GM23338 (cell line): ENCODE data around the gene TLE3. TPM values are rescaled to one million over a fixed set of nuclear protein-coding genes. Genes with fewer than 3 reads are reported as not detected.

ENCODE experiments used
- ATAC-seq: fragments of 200-7000 bp; cut with Tn5 transposase; 3 replicates; pipeline ENCODE4 v1.9.1; 2020
- DNase-seq: peaks from one replicate; pipeline ENCODE4 v3.0.0-alpha.2; 2015; ENCODE audit warnings: low spot score
- H2AFZ ChIP-seq: fragments of 200-600 bp; sonication (generic); 2 replicates; pipeline ENCODE4 v1.8.0; 2016; ENCODE audit warnings: antibody characterized with exemption, mild to moderate bottlenecking, moderate library complexity
- H3F3A ChIP-seq: fragments of 200-600 bp; sonication (generic); replicated peaks from 2 replicates; pipeline ENCODE4 v1.8.0; 2017; ENCODE audit warnings: antibody characterized with exemption, mixed run types, low read depth
- H3K27ac ChIP-seq: fragments of 200-600 bp; sonication (generic); 2 replicates; pipeline ENCODE4 v1.6.1; 2016; ENCODE audit warnings: low read depth
- H3K27me3 ChIP-seq: fragments of 200-600 bp; sonication (generic); 2 replicates; pipeline ENCODE4 v1.8.0; 2016; ENCODE audit warnings: mild to moderate bottlenecking, mixed run types, moderate library complexity; ENCODE audit not compliant: insufficient read depth
- H3K36me3 ChIP-seq: fragments of 200-600 bp; sonication (generic); 2 replicates; pipeline ENCODE4 v1.8.0; 2016; ENCODE audit warnings: mild to moderate bottlenecking; ENCODE audit not compliant: insufficient read depth
- H3K4me1 ChIP-seq: fragments of 200-600 bp; sonication (generic); 2 replicates; pipeline ENCODE4 v1.8.0; 2016; ENCODE audit warnings: mild to moderate bottlenecking, moderate library complexity; ENCODE audit not compliant: insufficient read depth
- H3K4me2 ChIP-seq: fragments of 200-600 bp; sonication (generic); 2 replicates; pipeline ENCODE4 v1.7.1; 2017; ENCODE audit warnings: mixed run types
- H3K4me3 ChIP-seq: fragments of 200-600 bp; sonication (generic); 2 replicates; pipeline ENCODE4 v1.6.1; 2016; ENCODE audit warnings: mixed run types
- H3K79me2 ChIP-seq: fragments of 200-600 bp; sonication (generic); replicated peaks from 2 replicates; pipeline ENCODE4 v1.8.0; 2017; ENCODE audit warnings: mild to moderate bottlenecking; ENCODE audit not compliant: insufficient read depth
- H3K9me2 ChIP-seq: fragments of 200-600 bp; sonication (generic); 2 replicates; pipeline ENCODE4 v1.8.0; 2017; ENCODE audit not compliant: insufficient read depth
- H4K20me1 ChIP-seq: fragments of 200-600 bp; sonication (generic); replicated peaks from 2 replicates; pipeline ENCODE4 v1.8.0; 2017; ENCODE audit warnings: mild to moderate bottlenecking; ENCODE audit not compliant: insufficient read depth
- H3K27ac Mint-ChIP-seq: 2 replicates; pipeline ENCODE4 v1.8.0; 2020; ENCODE audit warnings: inconsistent platforms, mild to moderate bottlenecking, moderate library complexity, mixed read lengths
- H3K27me3 Mint-ChIP-seq: 3 replicates; pipeline ENCODE4 v1.8.0; 2022; ENCODE audit warnings: low read depth, mild to moderate bottlenecking, moderate library complexity, mixed read lengths, inconsistent platforms; ENCODE audit not compliant: insufficient read depth, poor library complexity
- H3K36me3 Mint-ChIP-seq: 3 replicates; pipeline ENCODE4 v1.8.0; 2021; ENCODE audit warnings: low read depth, mild to moderate bottlenecking, inconsistent platforms, moderate library complexity, mixed read lengths
- H3K4me1 Mint-ChIP-seq: 3 replicates; pipeline ENCODE4 v1.8.0; 2020; ENCODE audit warnings: mild to moderate bottlenecking, inconsistent platforms, mixed read lengths
- H3K4me3 Mint-ChIP-seq: 3 replicates; pipeline ENCODE4 v1.8.0; 2021; ENCODE audit warnings: moderate library complexity, mild to moderate bottlenecking, inconsistent platforms, mixed read lengths
- H3K9me3 Mint-ChIP-seq: 3 replicates; pipeline ENCODE4 v1.8.0; 2020; ENCODE audit warnings: moderate library complexity, mild to moderate bottlenecking, inconsistent platforms, mixed read lengths
- CREB1 ChIP-seq: fragments of 250-450 bp; sonication (Bioruptor Pico); IDR thresholded peaks from 2 replicates; pipeline ENCODE4 v1.5.0; 2020; ENCODE audit warnings: low read depth, mild to moderate bottlenecking, moderate library complexity
- CTCF ChIP-seq, 2 experiments: fragments of 200-600 bp in 1 of 2; sonication (generic) in 1 of 2; conservative IDR thresholded peaks; 2 replicates each; pipeline versions ENCODE4 v1.5.1 to v1.6.1; 2016 to 2017; ENCODE audit warnings: antibody characterized with exemption in 2 of 2, low read depth in 2 of 2, mild to moderate bottlenecking in 2 of 2, moderate library complexity in 1 of 2
- ETS1 ChIP-seq: IDR thresholded peaks from 2 replicates; pipeline ENCODE4 v1.6.1; 2016; ENCODE audit warnings: antibody characterized with exemption
- EZH2 ChIP-seq: fragments of 200-600 bp; sonication (generic); IDR thresholded peaks from one replicate; pipeline ENCODE4 v1.8.0; 2017; ENCODE audit warnings: antibody characterized with exemption, mild to moderate bottlenecking, low read depth; ENCODE audit not compliant: unreplicated experiment
- EZH2phosphoT487 ChIP-seq: fragments of 200-600 bp; sonication (generic); IDR thresholded peaks from one replicate; pipeline ENCODE4 v1.8.1; 2018; ENCODE audit warnings: antibody characterized with exemption; ENCODE audit not compliant: unreplicated experiment
- JUNB ChIP-seq: IDR thresholded peaks from one replicate; pipeline ENCODE4 v1.6.1; 2016; ENCODE audit warnings: antibody characterized with exemption; ENCODE audit not compliant: unreplicated experiment
- NANOG ChIP-seq: IDR thresholded peaks from 2 replicates; pipeline ENCODE4 v1.6.1; 2016; ENCODE audit warnings: antibody characterized with exemption, borderline replicate concordance
- POLR2AphosphoS5 ChIP-seq: IDR thresholded peaks from 2 replicates; pipeline ENCODE4 v1.6.1; 2016; ENCODE audit warnings: antibody characterized with exemption, low read depth
- REST ChIP-seq: IDR thresholded peaks from one replicate; pipeline ENCODE4 v1.6.1; 2018; ENCODE audit warnings: antibody characterized with exemption; ENCODE audit not compliant: unreplicated experiment
- STAT1 ChIP-seq: IDR thresholded peaks from one replicate; pipeline ENCODE4 v1.6.1; 2016; ENCODE audit warnings: antibody characterized with exemption; ENCODE audit not compliant: unreplicated experiment
- ZNF114 ChIP-seq: fragments of 250-450 bp; sonication (Bioruptor Pico); IDR thresholded peaks from 2 replicates; pipeline ENCODE4 v1.5.0; 2020; ENCODE audit warnings: mild to moderate bottlenecking, moderate library complexity
- ZNF331 ChIP-seq: fragments of 250-450 bp; sonication (Bioruptor Pico); IDR thresholded peaks from 2 replicates; pipeline ENCODE4 v1.5.0; 2020; ENCODE audit warnings: low read depth, mild to moderate bottlenecking, moderate library complexity
- polyA plus RNA-seq: library from polyadenylated mRNA; unstranded; fragments of >200 nt; fragmentation: Nextera tagmentation; extraction: Ambion mirVana; gene quantifications from 2 replicates; pipeline ENCODE4 v1.2.1, GENCODE V29; 2016
- total RNA-seq: library from RNA; depleted of rRNA; stranded (reverse); fragments of >200 nt; shearing (Covaris generic); gene quantifications from 2 replicates; pipeline ENCODE4 v1.2.3, GENCODE V29; 2014
- TF ChIP-seq, protein P1 (sequence below): fragments of 250-450 bp; sonication (Bioruptor Pico); IDR thresholded peaks from 2 replicates; pipeline ENCODE4 v1.5.0; 2020; ENCODE audit warnings: mild to moderate bottlenecking, moderate library complexity

Gene TLE3
- total and polyA plus RNA-seq, 2 experiments from 2014 or later, result 10.4 to 79.5 TPM

- H3K4me1 ChIP-seq, result peaks cover 13% of the 10 kb centered on the region; the same call in 1 of the 2 replicates
- H3K4me2 ChIP-seq, result no peak overlapping the region
- TF ChIP-seq ZNF331, result no peak
- no peak for TF ChIP-seq EZH2phosphoT487
- no peak for TF ChIP-seq ETS1
- TF ChIP-seq STAT1, result no peak
- TF ChIP-seq JUNB, result no peak
- no peak for TF ChIP-seq NANOG
- TF ChIP-seq ZNF114 (CRISPR knock-in tag), result no peak
- no peak for TF ChIP-seq POLR2AphosphoS5
- no peak for TF ChIP-seq CREB1 (CRISPR knock-in tag)
- TF ChIP-seq REST, result no peak
- TF ChIP-seq CTCF (conservative IDR thresholded peaks at IDR 0.05; ENCODE audit: low read depth in 2 of 2), result no peak
- TF ChIP-seq, protein P1, sequence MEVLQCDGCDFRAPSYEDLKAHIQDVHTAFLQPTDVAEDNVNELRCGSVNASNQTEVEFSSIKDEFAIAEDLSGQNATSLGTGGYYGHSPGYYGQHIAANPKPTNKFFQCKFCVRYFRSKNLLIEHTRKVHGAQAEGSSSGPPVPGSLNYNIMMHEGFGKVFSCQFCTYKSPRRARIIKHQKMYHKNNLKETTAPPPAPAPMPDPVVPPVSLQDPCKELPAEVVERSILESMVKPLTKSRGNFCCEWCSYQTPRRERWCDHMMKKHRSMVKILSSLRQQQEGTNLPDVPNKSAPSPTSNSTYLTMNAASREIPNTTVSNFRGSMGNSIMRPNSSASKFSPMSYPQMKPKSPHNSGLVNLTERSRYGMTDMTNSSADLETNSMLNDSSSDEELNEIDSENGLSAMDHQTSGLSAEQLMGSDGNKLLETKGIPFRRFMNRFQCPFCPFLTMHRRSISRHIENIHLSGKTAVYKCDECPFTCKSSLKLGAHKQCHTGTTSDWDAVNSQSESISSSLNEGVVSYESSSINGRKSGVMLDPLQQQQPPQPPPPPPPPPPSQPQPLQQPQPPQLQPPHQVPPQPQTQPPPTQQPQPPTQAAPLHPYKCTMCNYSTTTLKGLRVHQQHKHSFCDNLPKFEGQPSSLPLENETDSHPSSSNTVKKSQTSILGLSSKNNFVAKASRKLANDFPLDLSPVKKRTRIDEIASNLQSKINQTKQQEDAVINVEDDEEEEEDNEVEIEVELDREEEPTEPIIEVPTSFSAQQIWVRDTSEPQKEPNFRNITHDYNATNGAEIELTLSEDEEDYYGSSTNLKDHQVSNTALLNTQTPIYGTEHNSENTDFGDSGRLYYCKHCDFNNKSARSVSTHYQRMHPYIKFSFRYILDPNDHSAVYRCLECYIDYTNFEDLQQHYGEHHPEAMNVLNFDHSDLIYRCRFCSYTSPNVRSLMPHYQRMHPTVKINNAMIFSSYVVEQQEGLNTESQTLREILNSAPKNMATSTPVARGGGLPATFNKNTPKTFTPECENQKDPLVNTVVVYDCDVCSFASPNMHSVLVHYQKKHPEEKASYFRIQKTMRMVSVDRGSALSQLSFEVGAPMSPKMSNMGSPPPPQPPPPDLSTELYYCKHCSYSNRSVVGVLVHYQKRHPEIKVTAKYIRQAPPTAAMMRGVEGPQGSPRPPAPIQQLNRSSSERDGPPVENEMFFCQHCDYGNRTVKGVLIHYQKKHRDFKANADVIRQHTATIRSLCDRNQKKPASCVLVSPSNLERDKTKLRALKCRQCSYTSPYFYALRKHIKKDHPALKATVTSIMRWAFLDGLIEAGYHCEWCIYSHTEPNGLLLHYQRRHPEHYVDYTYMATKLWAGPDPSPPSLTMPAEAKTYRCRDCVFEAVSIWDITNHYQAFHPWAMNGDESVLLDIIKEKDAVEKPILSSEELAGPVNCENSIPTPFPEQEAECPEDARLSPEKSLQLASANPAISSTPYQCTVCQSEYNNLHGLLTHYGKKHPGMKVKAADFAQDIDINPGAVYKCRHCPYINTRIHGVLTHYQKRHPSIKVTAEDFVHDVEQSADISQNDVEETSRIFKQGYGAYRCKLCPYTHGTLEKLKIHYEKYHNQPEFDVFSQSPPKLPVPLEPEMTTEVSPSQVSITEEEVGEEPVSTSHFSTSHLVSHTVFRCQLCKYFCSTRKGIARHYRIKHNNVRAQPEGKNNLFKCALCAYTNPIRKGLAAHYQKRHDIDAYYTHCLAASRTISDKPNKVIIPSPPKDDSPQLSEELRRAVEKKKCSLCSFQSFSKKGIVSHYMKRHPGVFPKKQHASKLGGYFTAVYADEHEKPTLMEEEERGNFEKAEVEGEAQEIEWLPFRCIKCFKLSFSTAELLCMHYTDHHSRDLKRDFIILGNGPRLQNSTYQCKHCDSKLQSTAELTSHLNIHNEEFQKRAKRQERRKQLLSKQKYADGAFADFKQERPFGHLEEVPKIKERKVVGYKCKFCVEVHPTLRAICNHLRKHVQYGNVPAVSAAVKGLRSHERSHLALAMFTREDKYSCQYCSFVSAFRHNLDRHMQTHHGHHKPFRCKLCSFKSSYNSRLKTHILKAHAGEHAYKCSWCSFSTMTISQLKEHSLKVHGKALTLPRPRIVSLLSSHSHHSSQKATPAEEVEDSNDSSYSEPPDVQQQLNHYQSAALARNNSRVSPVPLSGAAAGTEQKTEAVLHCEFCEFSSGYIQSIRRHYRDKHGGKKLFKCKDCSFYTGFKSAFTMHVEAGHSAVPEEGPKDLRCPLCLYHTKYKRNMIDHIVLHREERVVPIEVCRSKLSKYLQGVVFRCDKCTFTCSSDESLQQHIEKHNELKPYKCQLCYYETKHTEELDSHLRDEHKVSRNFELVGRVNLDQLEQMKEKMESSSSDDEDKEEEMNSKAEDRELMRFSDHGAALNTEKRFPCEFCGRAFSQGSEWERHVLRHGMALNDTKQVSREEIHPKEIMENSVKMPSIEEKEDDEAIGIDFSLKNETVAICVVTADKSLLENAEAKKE (CRISPR knock-in tag), result no peak
- TF ChIP-seq EZH2, result no peak
- H3K27ac ChIP-seq, result no peak overlapping the region
- no peak for ATAC-seq
- Mint-ChIP-seq H3K27ac (no peak overlapping the region), H3K36me3 (peaks cover 10% of the 10 kb centered on the region), H3K27me3 (peaks cover 20% of the 10 kb centered on the region), H3K9me3 (peaks cover 14% of the 10 kb centered on the region), H3K4me1 (peaks cover 38% of the 10 kb centered on the region), H3K4me3 (no peak overlapping the region)
- no peak overlapping the region for H3K4me3 ChIP-seq
- H3F3A ChIP-seq, result no peaks in the 10 kb centered on the region
- H3K9me2 ChIP-seq, result no peaks in the 10 kb centered on the region
- no peaks in the 10 kb centered on the region for H3K79me2 ChIP-seq
- H3K36me3 ChIP-seq, result no peaks in the 10 kb centered on the region
- no peak overlapping the region for H2AFZ ChIP-seq
- no peaks in the 10 kb centered on the region for H4K20me1 ChIP-seq
- H3K27me3 ChIP-seq, result no peaks in the 10 kb centered on the region
- no peak for DNase-seq
Measured at GRCh38 chr15:70017801-70018200, 79.9 kb downstream of the TLE3 start.
